Measurements from ENCODE around the gene CDC42EP2.
"Not testable (repeated sequence)": the region's sequence is repeated elsewhere in the genome, so short reads cannot be mapped to it uniquely, and the experiment has no call there.

Gene CDC42EP2

DNA sequence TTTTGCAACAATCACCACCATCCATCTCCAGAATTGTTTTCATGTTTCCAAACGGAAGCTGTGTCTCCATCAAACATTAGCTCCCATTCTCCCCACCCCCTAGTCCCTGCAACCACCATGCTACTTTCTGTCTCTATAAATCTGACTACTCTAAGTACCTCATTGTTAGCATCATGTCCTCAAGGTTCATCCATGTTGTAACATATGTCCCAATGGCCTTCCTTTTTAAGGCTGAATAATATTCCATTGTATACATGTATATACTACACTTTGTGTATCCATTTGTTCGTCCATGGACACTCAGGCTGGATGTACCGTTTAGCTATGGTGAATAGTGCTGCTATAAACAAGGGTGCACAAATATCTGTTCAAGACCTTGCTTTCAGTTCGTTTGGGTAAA lies 10.8 kb downstream of the CDC42EP2 start:
- DNase-seq (ENCODE audit: insufficient read length) (no peak), FAIRE-seq (no peak)
- TF ChIP-seq POLR2AphosphoS5 (IDR thresholded peaks at IDR 0.05; ENCODE audit: low read depth, low read length) (no peak), TAF1 (IDR thresholded peaks at IDR 0.05; ENCODE audit: borderline replicate concordance, low read depth, low read length) (no peak), POLR2A (IDR thresholded peaks at IDR 0.05; ENCODE audit: low read depth, low read length) (no peak)

DNA sequence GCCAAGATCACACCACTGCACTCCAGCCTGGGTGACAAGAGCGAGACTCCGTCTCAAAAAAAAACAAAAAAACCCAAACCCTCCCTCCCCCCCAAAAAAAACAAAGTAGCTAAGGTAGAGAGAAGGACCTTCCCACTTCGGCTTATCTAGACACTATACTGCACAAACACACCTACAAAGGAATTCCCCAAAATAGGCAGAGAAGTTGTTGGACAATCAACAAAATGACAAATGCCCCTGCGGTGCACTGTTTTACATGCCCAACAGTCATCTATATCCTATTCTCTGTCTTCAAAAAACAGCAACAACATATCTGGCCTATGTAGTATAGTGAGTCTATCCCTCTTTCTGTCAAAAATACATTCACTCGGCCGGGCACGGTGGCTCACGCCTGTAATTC lies 12.4 kb downstream of the CDC42EP2 start:
- no peak for FAIRE-seq
- DNase-seq (ENCODE audit: insufficient read length) = no peak
- TF ChIP-seq TAF1 (IDR thresholded peaks at IDR 0.05; ENCODE audit: borderline replicate concordance, low read depth, low read length) (no peak), POLR2A (IDR thresholded peaks at IDR 0.05; ENCODE audit: low read depth, low read length) (no peak), POLR2AphosphoS5 (IDR thresholded peaks at IDR 0.05; ENCODE audit: low read depth, low read length) (no peak)

DNA sequence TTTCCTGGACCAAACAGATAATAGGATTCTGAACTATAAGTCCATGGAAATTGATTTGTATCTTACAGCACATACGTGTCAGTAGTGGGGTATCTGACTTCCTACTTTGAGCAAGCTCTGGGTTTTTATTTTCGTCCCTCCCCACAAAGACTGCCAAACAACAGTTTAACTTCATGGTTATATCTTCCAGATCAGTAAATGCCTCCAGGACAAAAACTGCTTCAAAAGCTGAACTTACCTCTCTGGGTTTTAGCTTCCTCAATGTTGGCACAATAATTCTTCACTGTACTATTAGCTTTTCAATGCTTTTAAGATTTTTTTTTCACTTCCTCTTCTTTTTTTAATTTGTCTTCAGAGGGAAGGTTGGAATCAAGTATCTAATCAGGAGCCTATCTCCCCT lies 14.8 kb downstream of the CDC42EP2 start:
- no peak for DNase-seq (ENCODE audit: insufficient read length)
- FAIRE-seq = no peak
- TF ChIP-seq POLR2AphosphoS5 (IDR thresholded peaks at IDR 0.05; ENCODE audit: low read depth, low read length) (no peak), TAF1 (IDR thresholded peaks at IDR 0.05; ENCODE audit: borderline replicate concordance, low read depth, low read length) (no peak), POLR2A (IDR thresholded peaks at IDR 0.05; ENCODE audit: low read depth, low read length) (no peak)

DNA sequence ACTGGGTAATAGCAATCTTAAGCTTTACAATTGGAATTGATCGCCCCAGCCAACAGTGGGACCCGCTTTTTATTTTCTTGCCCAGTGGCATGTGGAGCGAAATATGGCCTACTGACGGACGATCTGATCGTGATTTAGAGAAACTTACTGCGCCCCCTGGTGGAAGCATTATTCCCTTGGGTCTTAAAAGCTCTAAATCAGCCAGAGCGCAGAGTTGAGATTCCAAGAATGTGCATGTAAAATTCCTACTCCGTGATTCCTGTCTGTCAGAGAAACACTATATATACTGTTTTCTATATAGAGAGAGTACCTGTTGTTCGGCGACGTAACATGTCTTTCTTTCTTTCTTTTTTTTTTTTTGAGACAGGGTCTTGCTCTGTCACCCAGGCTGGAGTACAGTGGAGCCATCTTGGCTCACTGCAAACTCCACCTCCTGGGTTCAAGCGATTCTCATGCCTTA lies 15.3 kb downstream of the CDC42EP2 start:
- TF ChIP-seq POLR2A (IDR thresholded peaks at IDR 0.05; ENCODE audit: low read depth, low read length) (no peak), POLR2AphosphoS5 (IDR thresholded peaks at IDR 0.05; ENCODE audit: low read depth, low read length) (no peak), TAF1 (IDR thresholded peaks at IDR 0.05; ENCODE audit: borderline replicate concordance, low read depth, low read length) (no peak)
- DNase-seq (ENCODE audit: insufficient read length) (no peak), FAIRE-seq (peak; percentile 84)

DNA sequence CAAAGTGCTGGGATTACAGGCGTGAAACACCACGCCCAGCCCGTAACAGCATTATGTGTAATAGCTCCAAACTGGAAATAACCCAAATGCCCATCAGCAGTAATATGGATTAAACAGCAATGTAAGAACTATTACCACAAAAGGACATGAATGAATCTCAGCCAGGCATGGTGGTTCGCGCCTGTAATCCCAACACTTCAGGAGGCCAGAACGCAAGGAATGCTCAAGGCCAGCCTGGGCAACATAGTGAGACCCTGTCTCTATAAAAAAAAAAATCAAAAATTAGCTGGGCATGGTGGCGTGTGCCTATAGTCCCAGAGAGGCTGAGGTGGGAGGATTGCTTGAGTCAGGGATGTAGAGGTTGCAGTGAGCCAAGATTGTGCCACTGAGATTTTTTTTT lies 15.9 kb downstream of the CDC42EP2 start:
- no peak for FAIRE-seq

DNA sequence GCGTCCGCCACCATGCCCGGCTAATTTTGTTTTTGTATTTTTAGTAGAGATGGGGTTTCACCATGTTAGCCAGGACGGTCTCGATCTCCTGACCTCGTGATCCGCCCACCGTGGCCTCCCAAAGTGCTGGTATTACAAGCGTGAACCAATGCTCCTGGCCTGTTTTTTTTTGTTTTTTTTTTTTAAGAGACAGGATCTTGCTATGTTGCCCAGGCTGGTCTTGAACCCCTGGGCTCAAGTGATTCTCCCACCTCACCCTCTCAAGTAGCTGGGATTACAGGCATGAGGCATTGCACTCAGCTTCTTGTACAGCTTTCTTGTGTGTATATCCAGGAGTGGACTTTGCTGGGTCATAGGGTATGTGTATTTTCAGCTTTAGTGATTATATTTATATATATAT lies 17.9 kb downstream of the CDC42EP2 start:
- not testable (repeated sequence) for DNase-seq (ENCODE audit: insufficient read length); FAIRE-seq

More for the DNA sequence above, 15.9 kb downstream of the CDC42EP2 start:
- TF ChIP-seq TAF1 (IDR thresholded peaks at IDR 0.05; ENCODE audit: borderline replicate concordance, low read depth, low read length) = no peak
- DNase-seq (ENCODE audit: insufficient read length) = no peak

DNA sequence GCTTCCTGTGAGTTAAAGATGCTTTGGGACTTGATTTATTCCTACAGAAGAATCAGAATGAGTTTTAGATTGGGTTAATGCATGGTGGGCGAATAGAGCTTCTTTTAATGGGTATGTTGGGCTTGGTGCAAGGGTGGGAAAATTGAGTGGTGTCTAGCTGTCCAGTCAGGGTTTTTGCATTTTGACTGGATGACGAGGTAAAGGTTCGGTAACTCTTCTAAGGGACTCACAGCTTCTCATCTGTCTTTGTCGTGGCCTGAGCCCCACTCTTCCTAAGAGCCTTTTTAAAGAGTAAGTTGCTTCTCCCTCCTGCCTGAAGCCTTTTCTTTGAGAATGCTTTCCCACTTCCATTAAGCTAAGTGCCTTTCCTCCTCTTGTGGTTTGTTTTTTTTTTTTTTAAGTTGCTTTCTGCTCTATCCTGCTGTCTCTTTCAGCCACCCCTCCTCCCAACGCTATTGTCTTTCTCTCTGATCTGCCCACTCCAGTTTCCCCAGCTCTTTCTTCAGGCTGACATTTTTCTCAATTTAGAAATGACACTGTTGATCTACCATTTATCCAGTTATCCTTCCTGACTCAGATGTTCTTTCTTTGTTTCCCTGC lies 20.1 kb downstream of the CDC42EP2 start:
- FAIRE-seq = no peak
- DNase-seq (ENCODE audit: insufficient read length) = no peak
- TF ChIP-seq POLR2AphosphoS5 (IDR thresholded peaks at IDR 0.05; ENCODE audit: low read depth, low read length) = no peak
- TF ChIP-seq TAF1 (IDR thresholded peaks at IDR 0.05; ENCODE audit: borderline replicate concordance, low read depth, low read length) = no peak
- no peak for TF ChIP-seq POLR2A (IDR thresholded peaks at IDR 0.05; ENCODE audit: low read depth, low read length)

DNA sequence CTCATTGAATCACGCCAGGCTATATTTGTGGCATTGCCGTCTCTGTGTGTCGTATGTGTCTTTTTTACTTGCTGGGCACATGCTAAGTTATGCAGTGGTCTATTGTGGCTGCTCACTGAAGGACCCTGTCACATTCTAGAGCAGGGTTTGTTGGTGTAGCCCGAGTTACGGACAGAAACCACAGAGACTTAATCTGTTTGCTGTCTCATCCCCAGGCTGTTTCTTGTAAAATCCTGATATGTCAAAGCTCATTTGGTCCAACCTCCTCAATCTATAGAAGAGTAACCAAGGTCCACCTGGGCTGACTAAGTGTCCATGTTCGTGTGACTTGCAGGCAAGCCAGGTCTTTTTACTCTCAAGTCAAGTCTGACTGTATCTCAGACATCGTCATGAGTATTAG lies 24.0 kb downstream of the CDC42EP2 start:
- FAIRE-seq (no peak), DNase-seq (ENCODE audit: insufficient read length) (no peak)
- TF ChIP-seq POLR2A (IDR thresholded peaks at IDR 0.05; ENCODE audit: low read depth, low read length) = no peak

DNA sequence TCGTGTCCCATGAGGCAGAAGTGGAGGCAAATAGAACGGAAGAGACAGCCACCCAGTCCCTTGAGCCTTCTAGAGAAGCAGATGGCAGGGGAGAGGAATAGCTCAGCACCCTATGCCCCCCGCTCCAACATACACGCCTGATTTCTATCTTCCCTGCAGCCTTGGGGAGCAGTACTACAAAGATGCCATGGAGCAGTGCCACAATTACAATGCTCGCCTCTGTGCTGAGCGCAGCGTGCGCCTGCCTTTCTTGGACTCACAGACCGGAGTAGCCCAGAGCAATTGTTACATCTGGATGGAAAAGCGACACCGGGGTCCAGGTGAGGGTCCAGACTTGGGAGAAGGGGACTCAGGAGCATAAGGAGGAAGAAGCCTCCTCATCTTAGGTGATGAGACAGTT lies 25.6 kb downstream of the CDC42EP2 start:
- FAIRE-seq (no peak), DNase-seq (ENCODE audit: insufficient read length) (no peak)
- TF ChIP-seq POLR2A (IDR thresholded peaks at IDR 0.05; ENCODE audit: low read depth, low read length) (no peak), TAF1 (IDR thresholded peaks at IDR 0.05; ENCODE audit: borderline replicate concordance, low read depth, low read length) (no peak), POLR2AphosphoS5 (IDR thresholded peaks at IDR 0.05; ENCODE audit: low read depth, low read length) (no peak)

DNA sequence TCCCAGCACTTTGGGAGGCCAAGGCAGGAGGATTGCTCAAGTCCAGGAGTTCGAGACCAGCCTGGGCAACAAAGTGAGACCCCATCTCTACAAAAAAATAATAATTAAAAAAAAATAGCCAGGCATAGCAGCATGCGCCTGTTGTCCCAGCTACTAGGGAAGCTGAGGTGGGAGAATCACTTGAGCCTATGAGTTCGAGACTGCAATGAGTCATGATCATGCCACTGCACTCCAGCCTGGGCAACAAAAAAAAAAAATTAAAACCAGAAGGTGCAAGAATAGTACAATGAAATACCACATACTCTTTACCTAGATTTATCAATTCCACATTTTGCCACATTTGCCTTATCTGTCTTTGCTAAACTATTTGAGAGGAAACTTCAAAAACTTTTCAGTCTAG lies 27.2 kb downstream of the CDC42EP2 start:
- FAIRE-seq (no peak), DNase-seq (ENCODE audit: insufficient read length) (no peak)
- no peak for TF ChIP-seq TAF1 (IDR thresholded peaks at IDR 0.05; ENCODE audit: borderline replicate concordance, low read depth, low read length)
- no peak for TF ChIP-seq POLR2AphosphoS5 (IDR thresholded peaks at IDR 0.05; ENCODE audit: low read depth, low read length)
- TF ChIP-seq POLR2A (IDR thresholded peaks at IDR 0.05; ENCODE audit: low read depth, low read length) = no peak

DNA sequence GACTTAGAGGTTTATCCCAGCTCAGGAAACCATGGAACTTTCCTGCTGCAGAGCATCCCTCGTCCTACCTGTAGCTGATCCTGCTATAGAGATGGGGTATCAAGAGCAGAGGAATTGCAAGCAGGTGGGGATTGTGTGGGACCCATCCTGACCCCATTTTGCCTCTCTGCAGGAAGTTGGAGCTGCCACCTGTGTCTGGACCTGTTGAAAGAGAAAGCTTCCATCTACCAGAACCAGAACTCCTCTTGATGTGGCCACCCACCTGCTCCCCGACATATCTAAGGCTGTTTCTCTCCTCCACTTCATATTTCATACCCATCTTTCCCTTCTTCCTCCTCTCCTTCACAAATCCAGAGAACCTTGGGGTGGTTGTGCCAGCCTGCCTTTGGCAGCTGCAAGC lies 36.8 kb downstream of the CDC42EP2 start:
- TF ChIP-seq POLR2AphosphoS5 (IDR thresholded peaks at IDR 0.05; ENCODE audit: low read depth, low read length) = no peak
- TF ChIP-seq TAF1 (IDR thresholded peaks at IDR 0.05; ENCODE audit: borderline replicate concordance, low read depth, low read length) = no peak
- no peak for TF ChIP-seq POLR2A (IDR thresholded peaks at IDR 0.05; ENCODE audit: low read depth, low read length)
- DNase-seq (ENCODE audit: insufficient read length) (no peak), FAIRE-seq (no peak)

DNA sequence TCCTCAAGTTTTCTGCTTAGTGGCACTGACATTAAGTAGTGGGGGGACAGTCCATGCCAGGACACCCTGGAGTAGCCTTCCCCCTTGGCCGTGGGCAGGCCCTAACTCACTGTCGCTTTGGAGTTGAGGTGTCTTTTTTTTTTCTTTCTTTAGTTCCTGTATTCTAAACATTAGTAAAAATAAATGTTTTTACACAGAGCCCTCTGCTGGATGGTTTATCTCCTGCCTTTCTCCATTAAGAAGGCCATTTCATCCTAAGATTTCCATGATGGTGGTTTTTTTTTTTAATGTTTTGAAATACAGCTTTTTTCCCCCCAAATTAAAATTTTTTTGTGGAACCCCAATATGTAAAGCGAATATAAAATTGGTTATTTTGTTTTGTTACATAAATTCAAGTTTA lies 38.1 kb downstream of the CDC42EP2 start:
- FAIRE-seq (no peak), DNase-seq (ENCODE audit: insufficient read length) (no peak)
- TF ChIP-seq POLR2AphosphoS5 (IDR thresholded peaks at IDR 0.05; ENCODE audit: low read depth, low read length) (no peak), POLR2A (IDR thresholded peaks at IDR 0.05; ENCODE audit: low read depth, low read length) (no peak), TAF1 (IDR thresholded peaks at IDR 0.05; ENCODE audit: borderline replicate concordance, low read depth, low read length) (no peak)

DNA sequence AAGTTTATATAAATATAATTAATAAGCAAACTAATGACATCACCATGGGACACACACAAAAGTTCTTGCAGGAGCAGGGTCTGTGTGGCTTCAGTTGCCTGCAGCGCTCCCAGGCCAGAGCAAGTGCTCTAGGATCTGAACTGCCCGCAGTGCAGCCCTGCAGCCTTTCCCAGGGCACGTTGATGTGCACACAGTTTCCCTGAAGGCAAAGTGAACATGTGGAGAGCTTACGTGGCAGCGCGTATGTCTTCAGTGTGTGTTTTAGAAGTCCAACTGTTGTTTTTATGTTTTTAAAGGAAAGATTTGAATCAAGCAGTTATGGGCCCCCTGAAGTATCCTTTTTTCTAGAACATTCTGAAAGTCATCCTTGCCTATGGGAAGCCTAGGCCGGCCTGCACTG lies 38.7 kb downstream of the CDC42EP2 start:
- no peak for TF ChIP-seq POLR2A (IDR thresholded peaks at IDR 0.05; ENCODE audit: low read depth, low read length)
- TF ChIP-seq POLR2AphosphoS5 (IDR thresholded peaks at IDR 0.05; ENCODE audit: low read depth, low read length) = no peak
- TF ChIP-seq TAF1 (IDR thresholded peaks at IDR 0.05; ENCODE audit: borderline replicate concordance, low read depth, low read length) = no peak
- no peak for DNase-seq (ENCODE audit: insufficient read length)
- FAIRE-seq = no peak

Measured in GM12892 (cell line).